PC-3 (cell line): Measurements from ENCODE around the gene SEC14L1. TPM values are rescaled to one million over a fixed set of nuclear protein-coding genes. Genes with fewer than 3 reads are reported as not detected.

Source experiments
- ATAC-seq: fragments of 200-7000 bp; cut with Tn5 transposase; 2 replicates; pipeline ENCODE4 v1.9.1; 2020; ENCODE audit warnings: mild to moderate bottlenecking, moderate library complexity
- BruUV-seq: library from RNA; stranded (reverse); fragments of 400-500 nt; replicated peaks from 2 replicates; lab custom pipeline; 2021; lab: Mats Ljungman, UMichigan
- CTCF ChIA-PET: fragments of 300-600 bp; sonication (Branson Sonifier 250); formaldehyde crosslinking; loops from one replicate; lab custom pipeline; 2022; ENCODE audit warnings: antibody characterized with exemption; lab: Charles Lee
- POLR2A ChIA-PET: fragments of 300-600 bp; sonication (Branson Sonifier 250); formaldehyde crosslinking; loops from one replicate; lab custom pipeline; 2022; ENCODE audit warnings: antibody characterized with exemption; ENCODE audit not compliant: unreplicated experiment; lab: Charles Lee
- DNase-seq: peaks from one replicate; pipeline ENCODE4 v3.0.0-alpha.2; 2015
- H2AFZ ChIP-seq: fragments of 300-600 bp; sonication (generic); 2 replicates; pipeline ENCODE4 v1.6.0; 2016; ENCODE audit warnings: antibody characterized with exemption, low read length
- H3F3A ChIP-seq: fragments of 300-600 bp; sonication (generic); one replicate; pipeline ENCODE4 v1.6.0; 2017; ENCODE audit warnings: antibody characterized with exemption, low read length, control low read depth, mild to moderate bottlenecking; ENCODE audit not compliant: unreplicated experiment
- H3K27ac ChIP-seq: fragments of 300-600 bp; sonication (generic); 2 replicates; pipeline ENCODE4 v1.5.1; 2016; ENCODE audit warnings: mild to moderate bottlenecking, low read length
- H3K27me3 ChIP-seq: fragments of 300-600 bp; sonication (generic); 2 replicates; pipeline ENCODE4 v1.6.1; 2016; ENCODE audit warnings: low read length, mixed read lengths
- H3K36me3 ChIP-seq: fragments of 300-600 bp; sonication (generic); 2 replicates; pipeline ENCODE4 v1.6.1; 2016; ENCODE audit warnings: low read depth, mixed run types, low read length, mixed read lengths
- H3K4me1 ChIP-seq: fragments of 300-600 bp; sonication (generic); 2 replicates; pipeline ENCODE4 v1.5.1; 2016; ENCODE audit warnings: low read length; ENCODE audit not compliant: insufficient read depth
- H3K4me2 ChIP-seq: fragments of 300-600 bp; sonication (generic); 2 replicates; pipeline ENCODE4 v1.6.0; 2016; ENCODE audit warnings: low read length
- H3K4me3 ChIP-seq: fragments of 300-600 bp; sonication (generic); 2 replicates; pipeline ENCODE4 v1.5.1; 2016; ENCODE audit warnings: mild to moderate bottlenecking, low read length, mixed read lengths
- H3K79me2 ChIP-seq: fragments of 300-600 bp; sonication (generic); 2 replicates; pipeline ENCODE4 v1.6.1; 2017; ENCODE audit warnings: low read length, mixed read lengths
- H3K9ac ChIP-seq: fragments of 300-600 bp; sonication (generic); 2 replicates; pipeline ENCODE4 v1.6.0; 2016; ENCODE audit warnings: mild to moderate bottlenecking, low read length
- H3K9me2 ChIP-seq: fragments of 300-600 bp; sonication (generic); replicated peaks from 2 replicates; pipeline ENCODE4 v1.6.1; 2016; ENCODE audit warnings: mixed run types, low read length, mixed read lengths
- H3K9me3 ChIP-seq: fragments of 300-600 bp; sonication (generic); 2 replicates; pipeline ENCODE4 v1.6.1; 2016; ENCODE audit warnings: low read length, mixed read lengths
- H4K20me1 ChIP-seq: fragments of 300-600 bp; sonication (generic); 2 replicates; pipeline ENCODE4 v1.6.1; 2016; ENCODE audit warnings: low read length, mixed read lengths
- CTCF ChIP-seq: fragments of 300-600 bp; sonication (generic); conservative IDR thresholded peaks from 2 replicates; pipeline ENCODE4 v1.5.1; 2017; ENCODE audit warnings: antibody characterized with exemption, low read depth, mild to moderate bottlenecking, low read length
- EZH2 ChIP-seq: fragments of 300-600 bp; sonication (generic); IDR thresholded peaks from one replicate; pipeline ENCODE4 v1.6.1; 2017; ENCODE audit warnings: antibody characterized with exemption, mild to moderate bottlenecking, low read length; ENCODE audit not compliant: unreplicated experiment
- EZH2phosphoT487 ChIP-seq: fragments of 300-600 bp; sonication (generic); IDR thresholded peaks from 2 replicates; pipeline ENCODE4 v1.6.1; 2018; ENCODE audit warnings: mild to moderate bottlenecking, antibody characterized with exemption, low read length, borderline replicate concordance
- intact Hi-C: fragments of 100-400 bp; cut with micrococcal nuclease; formaldehyde crosslinking; loops from 2 replicates; pipeline ENCODE4 v1.9.0; 2023
- total RNA-seq: library from RNA; depleted of rRNA; stranded (reverse); fragments of >200 nt; gene quantifications from 2 replicates; pipeline ENCODE4 v1.2.3, GENCODE V29; 2014

SEC14L1 gene
- total RNA-seq, 1 experiment from 2014 or later = 39.8 TPM

- Histone ChIP-seq H3K27ac (no peak overlapping the region), H3K9me3 (no peaks in the 10 kb centered on the region), H3K4me2 (no peak overlapping the region), H3K4me3 (no peak overlapping the region), H3K4me1 (peaks cover 38% of the 10 kb centered on the region), H3K9me2 (no peaks in the 10 kb centered on the region), H2AFZ (no peak overlapping the region), H3K79me2 (peaks cover 99% of the 10 kb centered on the region), H3K9ac (no peak overlapping the region), H3F3A (no peaks in the 10 kb centered on the region), H4K20me1 (no peaks in the 10 kb centered on the region), H3K27me3 (no peaks in the 10 kb centered on the region), H3K36me3 (peaks cover 65% of the 10 kb centered on the region)
- no peak for DNase-seq
- no TSS peak for BruUV-seq
- intact Hi-C loops = no loop called here
- POLR2A ChIA-PET = no interaction called here
- CTCF ChIA-PET = no interaction called here
- no peak for ATAC-seq
- TF ChIP-seq EZH2phosphoT487 (no peak), CTCF (no peak), EZH2 (no peak)
These were observed 6.1 kb downstream of the SEC14L1 start for GRCh38 chr17:77146882-77147281.

GRCh38 chr17:77147357-77147801 is 6.6 kb downstream of the SEC14L1 start:
- no peak for TF ChIP-seq EZH2phosphoT487
- no peak for TF ChIP-seq EZH2
- TF ChIP-seq CTCF = no peak
- Histone ChIP-seq H3K9ac (no peak overlapping the region), H3K4me2 (no peak overlapping the region), H3K27me3 (no peaks in the 10 kb centered on the region), H3K4me1 (peaks cover 33% of the 10 kb centered on the region), H2AFZ (no peak overlapping the region), H4K20me1 (no peaks in the 10 kb centered on the region), H3K9me3 (no peaks in the 10 kb centered on the region), H3K79me2 (peaks cover 99% of the 10 kb centered on the region), H3F3A (no peaks in the 10 kb centered on the region), H3K4me3 (no peak overlapping the region), H3K27ac (no peak overlapping the region), H3K9me2 (no peaks in the 10 kb centered on the region), H3K36me3 (peaks cover 65% of the 10 kb centered on the region)
- no peak for ATAC-seq
- POLR2A ChIA-PET = no interaction called here
- no TSS peak for BruUV-seq
- CTCF ChIA-PET = no interaction called here
- no peak for DNase-seq
- intact Hi-C loops = no loop called here

DNA sequence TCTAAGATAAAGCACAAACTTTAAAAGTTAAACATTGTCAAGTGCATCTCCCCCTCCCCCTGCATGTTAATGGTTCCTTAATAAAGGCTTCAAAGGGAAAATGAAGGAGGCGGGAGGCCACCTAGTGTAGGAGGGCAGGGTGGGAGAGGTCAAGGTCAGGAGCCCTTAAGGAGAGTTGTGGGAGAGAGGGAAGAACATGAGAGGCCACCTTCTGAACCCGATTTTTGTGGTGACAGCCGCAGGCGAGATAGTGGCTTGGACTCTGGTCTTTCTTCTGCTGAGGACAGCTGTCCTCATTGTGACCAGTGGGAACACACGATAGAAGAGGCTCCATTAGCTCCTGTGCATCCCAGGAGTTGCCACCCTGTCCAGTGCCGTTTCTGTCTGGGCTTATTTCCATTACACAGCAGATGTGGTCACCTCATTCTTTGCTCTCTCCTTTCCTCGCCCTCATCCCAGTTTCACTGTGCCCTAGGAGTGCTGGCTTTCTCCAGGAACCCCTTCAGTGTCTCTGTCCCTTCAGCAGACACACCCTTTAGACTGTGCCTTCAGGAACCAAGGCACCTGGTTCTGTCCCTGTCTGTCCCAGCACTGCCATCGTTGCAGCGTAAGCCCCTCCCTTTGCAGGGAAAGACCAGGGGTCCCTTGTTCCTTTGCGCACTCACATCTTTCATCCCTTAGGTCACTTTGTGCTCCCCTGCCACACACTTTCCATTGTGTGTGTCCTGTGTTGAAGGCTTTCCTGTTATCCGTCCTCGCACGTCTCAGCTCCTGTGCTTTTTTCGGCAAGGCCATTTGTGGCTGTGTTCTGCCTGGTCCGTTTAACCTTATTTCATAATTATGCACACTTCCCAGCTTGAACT is 7.5 kb downstream of the SEC14L1 start:
- DNase-seq = no peak
- Histone ChIP-seq H3K4me3 (no peak overlapping the region), H3K36me3 (peaks cover 59% of the 10 kb centered on the region), H4K20me1 (no peaks in the 10 kb centered on the region), H3K9me3 (no peaks in the 10 kb centered on the region), H3K79me2 (peaks cover 97% of the 10 kb centered on the region), H3F3A (no peaks in the 10 kb centered on the region), H3K4me1 (peaks cover 24% of the 10 kb centered on the region), H3K9ac (no peak overlapping the region), H2AFZ (no peak overlapping the region), H3K4me2 (no peak overlapping the region), H3K9me2 (no peaks in the 10 kb centered on the region), H3K27me3 (no peaks in the 10 kb centered on the region), H3K27ac (no peak overlapping the region)
- BruUV-seq = no TSS peak
- TF ChIP-seq EZH2 = no peak
- no peak for TF ChIP-seq EZH2phosphoT487
- TF ChIP-seq CTCF = no peak
- intact Hi-C loops = no loop called here
- ChIA-PET POLR2A (no interaction called here), CTCF (no interaction called here)
- no peak for ATAC-seq
